ENCODE data around the gene KSR1.

The KSR1 gene

DNA sequence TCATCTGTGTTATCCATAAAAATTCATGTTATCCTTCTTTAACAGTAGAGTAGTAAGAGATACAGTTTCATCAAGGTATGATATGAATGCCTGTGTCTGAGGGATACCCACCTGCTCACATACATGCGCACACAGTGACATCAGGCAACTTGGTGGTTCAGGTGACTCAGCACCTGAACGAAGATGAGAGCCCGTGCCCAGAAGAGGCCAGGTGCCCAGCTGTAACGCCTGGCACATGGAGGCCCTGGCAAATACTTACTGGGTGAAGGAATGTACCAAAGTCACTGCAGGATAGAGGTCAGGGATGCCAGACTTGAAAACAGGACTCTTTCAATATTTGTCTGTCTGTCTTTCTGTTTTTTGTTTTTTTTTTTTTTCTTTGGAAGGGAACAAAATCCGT lies 102.1 kb downstream of the KSR1 start:
- DNase-seq, result no peak

DNA sequence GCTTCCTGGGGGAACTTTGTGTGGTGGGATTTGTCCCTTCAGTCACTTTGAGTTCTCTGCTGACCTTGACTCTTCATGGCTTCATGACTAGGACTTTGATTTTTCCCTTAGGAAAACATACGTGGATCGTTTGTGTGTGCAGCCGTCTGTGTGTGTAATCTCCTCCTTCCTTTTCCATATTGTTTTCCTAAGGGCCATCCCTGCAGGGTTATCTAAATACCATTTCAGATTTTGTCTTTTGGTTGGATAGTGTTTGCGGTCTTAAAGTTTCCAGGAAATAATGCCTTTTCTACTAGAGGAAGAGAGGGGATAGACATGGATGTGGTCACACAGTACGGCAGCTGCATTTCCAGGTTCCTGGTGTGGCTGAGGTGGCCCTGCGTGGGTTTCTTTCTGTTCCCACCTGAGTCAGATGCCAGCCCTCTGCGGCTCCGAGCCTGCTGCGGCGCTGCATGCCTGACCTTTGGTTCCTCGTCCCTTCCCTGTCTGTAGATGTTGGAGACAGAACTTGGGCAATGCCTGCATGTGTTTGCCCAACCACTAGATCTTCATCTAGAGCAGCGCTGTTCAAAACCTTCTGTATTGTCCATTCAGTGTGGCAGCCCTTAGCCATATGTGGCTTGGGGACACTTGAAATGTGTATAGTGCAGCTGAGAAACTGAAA lies 102.7 kb downstream of the KSR1 start:
- DNase-seq, result no peak

DNA sequence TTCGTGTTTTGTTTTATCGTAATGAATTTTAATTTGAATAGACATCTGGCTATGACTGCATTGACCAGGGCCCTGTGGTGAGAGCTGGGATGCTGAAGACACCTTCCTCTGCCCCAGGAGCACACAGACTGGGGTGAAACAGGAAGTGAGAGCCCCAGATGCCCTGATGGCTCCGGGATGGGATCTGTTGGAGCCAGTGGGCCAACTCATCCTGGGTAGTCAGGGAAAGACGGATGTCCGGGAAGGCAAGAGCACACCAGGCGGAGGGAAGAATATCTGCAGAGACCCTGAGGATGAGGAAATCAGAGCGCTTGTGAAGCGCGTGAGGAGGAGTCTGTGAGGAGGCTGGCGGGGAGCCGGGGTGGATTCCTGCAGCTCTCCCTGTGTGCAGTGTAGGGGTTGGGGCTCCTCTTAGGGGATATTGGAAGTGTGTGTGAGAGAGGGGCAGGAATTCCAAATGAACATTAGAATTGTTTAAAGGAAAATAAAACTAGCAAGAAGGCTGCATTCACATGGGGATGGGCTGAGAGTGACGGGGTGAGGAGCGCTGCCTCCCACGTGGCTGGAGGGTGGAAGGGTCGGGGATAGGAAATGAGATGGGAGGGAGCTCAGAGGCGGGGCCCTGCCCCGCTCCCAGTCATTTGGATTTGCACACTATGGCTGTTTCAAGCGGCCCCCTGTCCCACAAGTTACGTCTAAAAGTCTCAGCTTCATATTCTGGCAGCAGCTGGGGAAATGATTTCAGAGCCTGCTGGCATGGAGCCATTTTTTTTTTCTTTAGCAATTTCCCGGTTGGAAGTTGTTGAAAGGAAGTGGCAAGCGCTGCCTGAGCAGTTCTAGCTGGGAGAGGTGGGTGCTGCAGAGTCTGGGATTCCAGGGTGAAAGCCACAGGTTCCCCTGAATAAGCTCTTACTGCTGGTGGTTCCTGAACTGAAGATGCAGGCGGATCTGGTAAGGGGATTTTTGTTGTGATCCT lies 103.5 kb downstream of the KSR1 start:
- DNase-seq, result no peak

DNA sequence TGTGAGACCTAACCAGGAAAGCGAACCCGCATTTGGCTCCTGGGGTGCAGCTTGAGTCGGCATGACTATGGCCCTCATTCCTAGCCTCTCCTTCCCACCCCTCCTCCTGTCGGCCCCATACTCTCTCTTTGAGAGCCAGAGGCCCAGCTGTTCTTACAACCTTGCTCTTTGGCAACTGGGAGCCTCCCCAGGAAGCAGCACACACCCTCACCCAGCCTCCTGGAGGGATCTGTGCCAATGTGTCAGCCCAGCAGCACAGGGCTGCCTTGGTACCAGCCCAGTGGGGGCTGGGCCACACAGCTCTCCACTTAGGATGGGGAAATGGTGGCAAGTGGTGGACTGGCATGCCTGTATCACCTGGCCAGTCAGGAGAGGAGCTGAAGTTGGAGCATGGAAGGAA lies 104.4 kb downstream of the KSR1 start:
- no peak for DNase-seq

DNA sequence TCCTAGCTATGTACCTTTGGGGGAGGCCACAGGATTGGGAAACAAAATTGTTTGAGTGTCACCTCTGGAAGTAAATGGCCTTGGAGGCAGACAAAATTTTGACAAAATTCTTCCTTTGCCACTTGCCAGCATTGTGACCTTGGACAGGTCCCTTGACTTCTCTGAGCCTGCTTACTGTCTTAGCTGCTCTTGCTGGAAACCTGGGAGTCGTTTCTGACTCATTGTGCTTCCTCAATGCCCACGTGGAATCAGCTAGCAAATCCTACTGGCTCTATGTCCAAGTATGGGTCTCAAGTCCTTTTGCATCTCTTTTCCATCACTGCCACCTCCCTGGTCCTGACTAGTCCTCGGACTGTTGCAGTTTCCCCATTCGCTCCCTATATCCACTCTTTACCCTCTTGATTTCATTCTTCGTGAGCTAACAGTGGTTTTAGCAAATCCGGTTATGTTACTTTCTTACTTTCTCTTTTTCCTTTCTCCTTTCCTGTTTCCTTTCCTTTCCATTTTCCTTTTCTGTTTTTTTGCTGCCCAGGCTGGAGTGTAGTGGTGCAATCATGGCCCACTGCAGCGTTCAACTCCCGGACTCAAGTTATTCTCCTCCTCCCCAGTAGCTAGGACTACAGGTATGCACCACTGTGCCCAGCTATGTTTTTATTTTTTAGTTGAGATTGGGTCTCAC lies 106.7 kb downstream of the KSR1 start:
- no peak for DNase-seq

DNA sequence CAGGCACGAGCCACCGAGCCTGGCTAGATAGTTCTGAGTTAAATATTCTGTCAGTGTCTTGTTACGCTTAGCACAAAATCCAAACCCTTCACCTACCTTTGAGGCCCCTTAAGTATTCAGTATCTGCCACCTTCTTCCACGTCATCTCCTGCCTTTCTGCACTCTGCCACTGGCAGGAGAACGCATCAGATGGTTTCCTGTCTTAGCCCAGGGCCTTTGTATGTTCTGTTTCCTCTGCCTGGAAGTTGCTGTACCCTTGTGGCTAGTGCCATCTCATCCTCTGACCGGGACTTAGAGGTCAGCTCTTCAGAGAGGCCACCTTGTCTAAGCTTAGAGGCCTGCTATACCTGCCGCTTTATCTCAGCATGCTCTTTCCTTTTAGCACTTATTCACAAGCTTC lies 107.3 kb downstream of the KSR1 start:
- no peak for DNase-seq

DNA sequence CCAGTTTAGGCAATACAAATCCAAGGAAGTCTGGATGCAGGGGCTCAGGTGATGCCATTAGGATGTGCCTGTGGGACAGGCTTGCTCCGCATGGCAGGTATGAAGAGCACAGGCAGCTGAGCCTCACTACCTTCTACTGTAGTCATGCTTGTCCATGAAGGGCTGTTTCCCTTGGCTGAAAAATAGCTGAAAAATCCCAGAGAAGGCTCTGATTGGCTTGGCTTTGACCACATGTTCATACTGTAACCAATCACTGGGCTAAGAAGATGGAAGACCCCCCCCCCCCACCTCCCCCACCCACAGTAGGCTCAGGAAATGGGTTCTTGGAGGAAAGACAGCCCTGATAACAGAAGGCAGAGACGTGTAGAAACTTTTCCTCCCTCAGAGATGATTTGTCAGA lies 108.2 kb downstream of the KSR1 start:
- DNase-seq, result no peak

DNA sequence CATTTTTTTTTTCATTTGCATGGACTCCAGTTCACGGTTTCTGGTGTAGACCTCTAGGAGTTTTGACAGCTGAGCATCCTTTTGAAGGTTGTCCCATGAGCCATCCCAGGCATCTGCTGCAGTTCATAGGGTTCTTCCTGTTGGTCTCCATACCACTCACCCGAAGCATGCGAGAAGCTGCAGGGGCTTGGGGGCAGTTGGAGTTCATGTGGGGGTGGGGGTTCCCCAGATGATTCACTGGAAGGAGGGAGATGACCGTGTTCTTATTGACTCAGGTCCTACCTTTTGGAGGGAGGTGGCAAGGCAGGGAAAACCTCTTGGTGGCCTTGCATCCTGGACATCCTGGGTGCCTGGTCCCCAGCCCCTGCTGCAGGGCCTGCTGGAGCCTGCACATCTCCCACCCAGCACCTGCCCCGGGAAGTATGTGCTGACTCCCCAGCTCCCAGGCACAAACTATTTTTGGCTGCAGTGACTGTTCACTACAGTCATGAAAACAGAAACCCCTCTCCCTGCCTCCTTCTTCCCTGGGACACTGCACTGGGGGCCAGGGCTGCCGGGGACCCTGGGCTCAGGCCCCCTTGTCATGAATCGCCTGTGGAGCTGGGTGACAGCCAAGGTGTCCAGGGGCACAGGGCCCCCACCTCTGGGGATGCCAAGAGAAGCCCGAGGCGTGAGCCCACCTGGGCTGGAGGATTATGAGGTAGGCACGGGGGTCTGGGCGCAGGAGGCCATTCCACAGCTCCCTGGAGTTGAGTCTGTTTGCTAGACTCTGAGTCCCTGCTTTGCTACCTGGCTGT lies 109.8 kb downstream of the KSR1 start:
- no peak for DNase-seq

DNA sequence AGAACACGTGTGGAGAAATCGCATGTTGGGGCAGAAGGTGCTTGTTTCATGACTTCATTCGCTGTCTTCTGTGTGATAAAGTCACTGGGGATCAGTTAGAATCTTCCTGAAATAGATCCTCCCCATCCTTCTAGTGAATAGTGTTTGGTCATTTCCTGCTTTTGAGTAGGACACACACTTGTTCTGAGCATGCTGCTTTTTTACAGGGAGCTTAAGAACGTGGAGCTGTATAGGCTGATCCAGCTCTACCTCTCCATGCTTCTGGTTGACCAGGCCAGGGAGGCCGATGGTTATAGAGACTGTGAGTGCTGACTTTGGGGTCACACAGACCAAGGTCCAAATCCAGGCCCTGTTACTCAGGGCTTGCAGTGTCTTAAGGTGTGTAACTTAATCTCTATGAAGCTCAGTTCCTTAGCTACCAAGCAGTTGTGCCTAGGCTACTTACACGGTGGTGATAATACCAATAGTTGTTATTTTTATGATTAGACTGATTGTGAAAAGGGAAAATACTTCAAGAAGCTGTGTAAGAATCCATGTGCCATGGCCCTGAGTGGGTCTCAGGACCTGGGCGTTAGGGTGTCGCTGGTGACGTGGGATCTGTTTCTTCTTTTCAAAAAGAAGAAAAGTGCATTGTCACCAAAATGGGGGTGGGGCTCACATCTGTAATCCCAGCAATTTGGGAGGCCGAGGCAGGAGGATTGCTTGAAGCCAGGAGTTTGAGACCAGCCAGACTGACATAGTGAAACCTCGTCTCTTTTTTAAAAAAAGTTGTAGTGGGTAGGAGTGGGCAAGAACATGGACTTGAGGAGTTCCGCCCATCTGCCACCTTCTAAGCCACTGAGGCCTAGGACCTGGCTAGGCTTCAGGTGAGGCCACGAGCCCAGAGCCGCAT lies 110.7 kb downstream of the KSR1 start:
- no peak for DNase-seq

DNA sequence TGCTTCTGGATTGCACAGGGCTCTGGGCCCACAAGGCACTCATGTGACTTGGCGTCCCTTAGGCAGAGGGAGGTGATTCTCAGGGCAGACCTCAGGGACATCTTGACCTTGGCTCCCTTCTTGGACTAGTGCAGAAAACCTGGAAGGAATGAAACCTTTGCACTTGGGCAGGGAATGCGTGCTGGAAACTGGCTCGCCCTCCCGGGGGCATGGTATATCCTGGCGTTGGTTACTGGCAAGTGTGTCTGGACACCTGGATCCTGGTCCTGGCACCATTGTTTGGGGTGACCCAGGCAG lies 111.3 kb downstream of the KSR1 start:
- DNase-seq, result no peak

DNA sequence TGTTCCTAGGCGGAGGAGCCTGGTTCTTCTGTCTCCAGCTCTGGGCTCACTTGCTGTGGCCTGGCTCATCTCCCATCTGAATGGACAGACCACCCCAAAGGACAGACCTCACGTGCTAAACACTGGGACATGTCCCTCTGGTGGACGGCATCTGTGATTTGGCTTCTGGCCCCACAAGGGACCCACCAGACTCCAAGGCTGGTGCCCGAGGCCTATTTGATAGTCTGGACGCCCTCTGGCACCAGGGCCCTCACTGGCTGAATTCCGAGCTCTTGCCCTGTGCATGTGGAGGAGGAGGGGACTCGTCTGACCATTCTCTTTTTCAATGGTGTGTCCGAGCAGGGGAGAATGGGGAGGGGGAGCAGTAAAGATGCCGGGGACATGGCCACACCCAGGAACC lies 112.0 kb downstream of the KSR1 start:
- DNase-seq, result no peak

DNA sequence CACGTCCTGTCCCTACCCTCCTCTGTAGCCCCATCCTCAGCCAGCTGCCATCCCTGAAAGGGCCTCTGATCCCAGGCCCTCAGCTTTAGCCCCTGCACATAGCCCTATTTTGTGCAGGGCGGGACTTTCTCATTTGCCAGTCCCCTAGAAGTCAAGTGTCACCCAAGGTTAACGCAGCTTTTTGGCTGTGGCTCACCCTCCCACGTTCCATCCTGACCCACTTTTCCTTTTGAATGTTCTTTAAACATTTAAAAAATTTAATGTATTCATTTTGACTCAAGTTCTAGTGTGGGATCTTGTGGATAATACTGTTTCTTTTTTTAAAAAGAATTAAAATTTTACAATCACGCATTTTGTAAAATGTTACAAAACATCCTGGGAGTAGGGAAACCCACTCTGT lies 112.6 kb downstream of the KSR1 start:
- DNase-seq, result no peak

DNA sequence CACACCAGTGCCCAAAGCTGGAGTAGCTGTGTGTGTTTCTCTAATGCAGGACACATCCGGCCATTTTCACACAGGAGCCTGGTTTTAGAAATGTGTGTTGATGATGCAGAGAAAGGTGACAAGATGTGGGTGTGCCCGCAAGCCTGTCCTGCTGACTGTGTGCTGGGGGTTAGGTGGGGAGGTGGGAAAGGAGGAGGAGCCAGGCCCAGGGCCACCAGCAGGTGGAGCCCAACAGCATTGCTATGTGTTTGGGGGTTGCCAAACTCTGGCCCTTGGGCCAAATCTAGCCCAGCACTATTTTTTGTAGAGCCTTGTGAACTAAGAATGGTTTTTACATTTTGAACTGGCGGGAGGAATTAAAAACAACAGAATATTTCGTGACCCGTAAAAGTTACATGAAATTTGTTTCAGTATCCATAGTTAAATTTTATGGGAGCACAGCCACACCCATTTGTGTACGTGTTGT lies 113.0 kb downstream of the KSR1 start:
- peak; percentile 48 for DNase-seq

DNA sequence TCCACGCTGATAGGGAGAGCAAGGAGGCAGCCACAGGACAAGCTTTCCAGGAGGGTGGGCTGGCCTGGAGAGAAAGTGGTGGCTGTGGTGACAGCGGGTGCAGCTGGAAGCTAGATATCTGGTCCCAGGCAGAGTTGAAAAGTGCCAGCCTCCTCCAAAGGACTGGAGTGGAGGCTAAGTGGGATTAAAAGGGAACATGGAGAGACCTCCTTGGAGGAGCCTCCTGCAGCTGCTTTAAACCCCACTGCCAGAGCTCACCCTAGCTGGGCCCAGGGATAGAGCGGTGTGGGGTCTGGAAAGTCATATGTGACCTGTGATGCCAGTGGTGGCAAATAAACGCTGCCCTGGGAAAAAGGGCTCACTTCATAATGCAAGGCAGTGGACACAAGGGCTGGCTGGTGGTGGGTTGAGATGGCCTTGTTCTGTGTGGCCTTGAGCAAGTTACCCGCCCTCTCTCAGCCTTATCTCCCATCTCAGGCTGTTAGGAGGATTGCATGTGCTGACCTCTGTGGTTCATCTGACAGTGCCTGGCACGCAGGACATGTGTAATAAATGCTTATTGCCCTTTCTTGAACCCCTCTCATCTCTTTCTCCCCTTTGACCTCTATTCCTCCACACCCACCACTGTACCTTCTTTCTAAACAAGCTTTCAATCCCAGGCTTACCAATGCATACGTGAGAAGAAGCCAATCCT lies 113.8 kb downstream of the KSR1 start:
- DNase-seq, result no peak

DNA sequence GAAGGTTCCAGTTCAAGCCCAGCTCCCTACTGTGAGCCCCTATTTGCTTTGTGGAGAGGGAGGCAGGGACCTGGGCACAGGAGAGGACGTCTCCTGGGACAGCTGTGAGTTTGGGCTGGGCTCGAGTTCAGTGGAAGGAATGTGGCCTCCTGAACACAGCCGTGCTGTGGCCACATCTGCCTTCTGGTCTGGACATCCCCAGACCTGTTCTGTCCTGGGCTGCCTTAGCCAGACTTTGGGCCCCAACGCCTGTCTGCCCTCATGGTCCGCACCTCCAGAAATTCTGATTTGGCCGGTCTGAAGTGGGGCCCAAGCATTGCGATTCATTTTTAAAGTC lies 114.3 kb downstream of the KSR1 start:
- DNase-seq, result no peak

DNA sequence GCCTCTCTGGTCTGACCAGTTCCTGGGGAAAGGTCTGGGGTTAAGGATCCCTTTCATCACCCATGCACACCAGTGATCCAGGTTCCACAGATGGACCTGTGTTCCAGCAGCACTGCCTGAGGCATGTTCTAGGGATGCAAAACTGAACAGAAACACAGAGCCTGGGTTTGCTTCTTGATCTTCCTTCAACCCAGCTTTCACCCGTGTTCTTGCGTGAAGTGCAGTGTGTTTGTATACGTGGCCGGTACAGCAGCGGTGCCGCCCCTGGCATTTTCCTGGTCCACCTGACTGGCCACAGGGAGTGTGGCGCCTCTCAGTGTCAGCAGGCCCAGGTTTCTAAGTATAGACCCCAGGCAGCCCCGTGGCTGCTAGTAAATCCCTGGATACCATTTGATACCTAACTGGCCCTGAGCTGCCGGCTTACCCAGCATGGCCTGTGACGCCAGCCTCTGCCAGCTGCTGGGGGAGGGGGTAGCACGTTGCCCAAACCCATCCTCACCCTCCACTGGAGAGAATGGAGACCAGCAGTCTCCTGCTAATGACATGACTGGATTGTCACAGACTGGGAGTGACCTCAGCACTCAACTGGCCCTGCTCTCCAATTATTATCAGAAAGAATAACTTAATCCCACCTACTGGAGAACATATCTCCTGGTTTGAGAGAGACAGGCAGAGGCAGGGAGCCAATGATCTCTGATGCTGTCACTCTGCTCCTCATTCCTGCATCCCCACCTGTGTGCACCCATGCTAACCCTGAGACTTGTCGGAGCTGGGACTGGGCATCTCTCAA lies 115.5 kb downstream of the KSR1 start:
- no peak for DNase-seq

DNA sequence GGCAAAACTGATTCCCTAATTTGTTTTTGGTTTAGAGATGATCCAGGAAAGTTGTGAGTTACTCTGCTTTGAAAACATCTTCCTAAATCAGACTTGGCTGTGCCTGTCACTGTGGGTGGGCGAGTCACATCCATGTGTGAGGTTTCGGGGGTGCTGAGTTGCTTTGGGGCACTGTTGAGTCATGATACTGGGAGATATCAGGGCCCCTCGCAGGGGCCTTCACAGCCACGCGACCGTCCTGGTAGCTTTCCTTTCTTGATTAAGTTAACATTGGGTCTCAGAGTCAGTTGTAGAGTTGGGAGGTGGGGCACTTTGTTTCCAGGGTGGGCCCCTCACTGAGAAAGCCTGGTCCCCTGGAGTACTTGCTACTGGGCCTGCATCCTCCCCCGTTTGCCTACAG lies 116.4 kb downstream of the KSR1 start:
- DNase-seq, result no peak

DNA sequence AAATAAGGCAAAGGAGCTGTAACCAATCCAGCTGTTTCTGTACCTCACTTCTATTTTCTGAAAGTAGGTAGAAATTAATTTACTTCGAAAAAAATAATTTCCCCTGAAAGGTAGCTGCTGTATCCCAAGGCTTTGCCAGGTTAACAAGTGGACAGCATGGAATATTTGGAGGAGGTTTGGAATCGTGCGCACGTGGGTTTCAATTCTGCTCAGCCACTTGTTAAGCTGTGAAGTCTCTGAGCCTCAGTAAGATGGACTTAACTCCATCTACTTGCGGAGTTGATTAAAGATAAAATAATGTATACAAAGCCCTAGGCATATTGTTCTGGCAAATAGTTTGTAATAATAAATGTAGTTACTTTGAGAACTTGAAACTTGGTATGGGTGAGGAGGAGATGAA lies 117.3 kb downstream of the KSR1 start:
- no peak for DNase-seq

DNA sequence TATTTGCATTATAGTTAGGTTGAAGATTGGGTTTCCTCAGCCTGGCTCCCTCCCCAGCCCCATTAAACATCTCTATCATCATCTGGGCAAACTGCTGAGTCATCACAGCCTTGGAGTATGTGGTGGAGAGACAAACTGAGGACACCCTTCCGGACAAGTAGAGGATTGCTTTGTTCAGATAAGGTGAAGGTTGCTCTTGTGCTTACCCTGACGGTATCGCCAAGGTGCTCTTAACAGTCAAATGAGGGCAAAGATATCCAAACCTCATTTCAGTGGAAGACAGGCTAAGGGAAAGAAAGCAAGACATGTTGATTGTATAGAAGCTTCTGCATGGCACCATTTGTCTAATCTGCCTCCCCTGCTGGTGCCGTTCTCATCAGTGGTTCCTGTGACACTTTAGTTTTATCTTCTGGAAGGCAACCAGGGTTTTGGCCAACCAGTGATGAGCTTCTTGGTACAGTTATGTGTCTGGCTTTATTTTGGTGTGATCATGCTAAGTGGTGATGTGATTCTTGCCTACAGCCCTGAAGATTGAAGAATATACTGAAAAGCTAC lies 117.8 kb downstream of the KSR1 start:
- no peak for DNase-seq

All from CD4-positive, alpha-beta T cell treated with Interleukin-17A for 4 hours (primary cell).